ENCODE results near the gene OBSL1.

Gene OBSL1

GRCh38 chr2:219566640-219567039, 4.7 kb downstream of the OBSL1 start:
- peaks cover 40% of the 10 kb centered on the region for H3K4me1 Mint-ChIP-seq
- peaks cover 67% of the 10 kb centered on the region for H3K36me3 Mint-ChIP-seq (ENCODE audit: low read depth)
- H3K9me3 Mint-ChIP-seq: no peaks in the 10 kb centered on the region
- TF ChIP-seq CTCF (IDR thresholded peaks at IDR 0.05): no peak
- peaks cover 3% of the 10 kb centered on the region for H3K27me3 Mint-ChIP-seq (ENCODE audit: low read depth, poor library complexity)
- H3K27ac Mint-ChIP-seq: no peak overlapping the region
- DNase-seq: no peak
- no peak overlapping the region for H3K4me3 Mint-ChIP-seq

DNA sequence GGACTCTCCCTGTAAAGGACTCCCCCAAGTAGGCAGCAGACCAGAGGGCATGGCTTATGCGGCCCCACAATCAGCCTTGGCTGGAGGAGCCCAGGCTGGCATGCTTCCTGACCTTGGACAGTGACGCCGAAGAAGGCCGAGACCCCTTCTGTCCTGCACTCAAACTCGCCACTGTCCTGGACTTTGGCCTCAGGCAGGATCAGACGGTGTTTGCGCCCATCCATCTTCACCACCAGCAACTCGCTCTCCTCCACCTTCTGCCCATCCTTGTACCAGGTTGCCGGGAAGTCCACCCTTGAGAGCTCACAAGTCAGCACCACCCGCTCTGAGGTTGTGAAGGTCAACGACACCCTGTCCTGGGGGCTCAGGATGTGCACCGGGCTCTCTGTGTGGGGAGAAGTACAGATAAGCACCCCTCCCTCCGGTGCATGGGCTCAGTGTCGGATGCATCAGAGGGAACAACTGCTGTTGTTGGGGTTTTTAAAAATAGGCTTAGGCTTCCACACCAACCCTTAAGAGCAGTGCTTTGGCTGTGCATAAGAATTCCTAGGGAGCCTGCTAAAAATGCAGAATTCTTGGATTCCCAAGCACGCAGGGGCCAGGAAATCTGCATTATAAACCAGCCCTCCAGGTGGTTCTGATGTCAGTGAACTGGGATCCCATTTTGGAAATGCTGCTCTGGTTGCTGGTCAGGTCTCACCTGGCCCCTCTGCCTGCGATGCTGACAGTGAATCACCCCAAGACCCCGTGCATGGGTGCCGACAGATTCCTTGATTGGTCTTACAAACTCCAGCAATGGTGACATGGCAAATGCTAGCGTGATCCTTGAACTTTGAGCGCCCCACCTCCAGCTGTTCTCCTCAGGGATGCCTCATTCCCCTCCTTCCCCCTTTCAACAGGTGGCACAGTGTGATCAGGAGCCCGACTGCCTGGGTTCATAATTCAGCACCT, 5.9 kb downstream of the OBSL1 start:
- Mint-ChIP-seq H3K36me3 (ENCODE audit: low read depth) (peaks cover 67% of the 10 kb centered on the region), H3K4me3 (no peak overlapping the region), H3K27me3 (ENCODE audit: low read depth, poor library complexity) (peaks cover 3% of the 10 kb centered on the region), H3K27ac (no peak overlapping the region), H3K4me1 (peaks cover 50% of the 10 kb centered on the region), H3K9me3 (no peaks in the 10 kb centered on the region)
- DNase-seq: no peak
- no peak for TF ChIP-seq CTCF (IDR thresholded peaks at IDR 0.05)

GRCh38 chr2:219563271-219563928, 7.9 kb downstream of the OBSL1 start:
- Mint-ChIP-seq H3K27ac (peak overlapping the region; percentile 65), H3K36me3 (ENCODE audit: low read depth) (peaks cover 70% of the 10 kb centered on the region), H3K27me3 (ENCODE audit: low read depth, poor library complexity) (peaks cover 3% of the 10 kb centered on the region), H3K9me3 (no peaks in the 10 kb centered on the region), H3K4me3 (no peak overlapping the region), H3K4me1 (peaks cover 34% of the 10 kb centered on the region)
- DNase-seq: no peak
- TF ChIP-seq CTCF (IDR thresholded peaks at IDR 0.05): no peak

DNA sequence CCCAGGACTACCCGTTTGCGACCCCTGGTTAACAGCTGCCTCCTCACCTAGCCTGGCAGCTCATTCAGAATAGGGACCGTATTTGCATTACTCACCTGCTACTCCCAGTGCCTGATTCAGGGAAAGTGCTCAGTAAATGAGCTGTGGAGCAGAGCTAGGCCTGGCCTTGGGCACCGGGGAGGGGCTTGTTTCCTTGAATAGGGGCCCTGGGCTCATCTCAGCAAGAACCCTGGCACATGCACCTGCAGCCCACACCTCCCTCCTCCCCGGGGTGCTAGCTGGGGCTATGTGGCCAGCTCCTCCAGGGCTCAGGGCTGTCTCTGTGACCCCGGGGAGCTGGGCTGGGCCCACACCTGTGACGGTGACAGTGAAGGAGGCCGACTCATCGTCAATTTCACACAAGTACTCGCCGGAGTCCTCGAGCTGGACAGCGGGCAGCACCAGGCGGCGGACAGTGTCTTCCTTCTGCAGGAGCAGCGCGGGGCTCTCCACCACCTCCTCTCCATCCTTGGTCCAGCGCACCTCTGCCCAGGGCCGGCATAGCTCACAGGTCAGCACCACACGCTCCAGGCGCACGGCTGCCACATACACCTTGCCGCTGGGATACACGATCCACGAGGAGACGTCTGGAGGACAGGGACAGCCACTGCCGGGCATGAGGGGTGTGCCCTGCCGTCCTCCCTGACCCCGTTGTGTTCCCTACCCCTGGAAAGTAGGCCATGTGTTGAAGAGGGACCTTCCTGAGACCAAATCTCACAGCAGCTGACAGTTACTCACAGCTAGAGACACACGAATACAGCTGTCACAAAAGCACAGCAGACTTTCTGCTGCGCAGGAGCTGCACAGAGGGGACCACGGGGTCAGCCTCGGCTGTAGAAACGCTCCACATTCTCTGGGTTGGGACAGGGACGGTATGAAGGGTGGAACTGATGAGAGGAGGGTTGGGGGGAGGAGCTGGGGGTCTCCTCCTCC, 9.0 kb downstream of the OBSL1 start:
- no peaks in the 10 kb centered on the region for H3K9me3 Mint-ChIP-seq
- no peak for TF ChIP-seq CTCF (IDR thresholded peaks at IDR 0.05)
- H3K27ac Mint-ChIP-seq: no peak overlapping the region
- peaks cover 60% of the 10 kb centered on the region for H3K36me3 Mint-ChIP-seq (ENCODE audit: low read depth)
- H3K4me3 Mint-ChIP-seq: no peak overlapping the region
- DNase-seq: no peak
- H3K27me3 Mint-ChIP-seq (ENCODE audit: low read depth, poor library complexity): peaks cover 3% of the 10 kb centered on the region
- H3K4me1 Mint-ChIP-seq: peaks cover 29% of the 10 kb centered on the region

GRCh38 chr2:219561179-219562048, 9.9 kb downstream of the OBSL1 start:
- peaks cover 59% of the 10 kb centered on the region for H3K36me3 Mint-ChIP-seq (ENCODE audit: low read depth)
- H3K4me3 Mint-ChIP-seq: no peak overlapping the region
- H3K27me3 Mint-ChIP-seq (ENCODE audit: low read depth, poor library complexity): peaks cover 3% of the 10 kb centered on the region
- peaks cover 29% of the 10 kb centered on the region for H3K4me1 Mint-ChIP-seq
- H3K9me3 Mint-ChIP-seq: no peaks in the 10 kb centered on the region
- no peak for TF ChIP-seq CTCF (IDR thresholded peaks at IDR 0.05)
- peak overlapping the region; percentile 96 for H3K27ac Mint-ChIP-seq
- no peak for DNase-seq

All from nephron progenitor cell (in vitro differentiated cells).